GM13976 (cell line): ENCODE results near the gene PFN1.

ENCODE experiments used
- DNase-seq: peaks from one replicate; pipeline ENCODE4 v3.0.0; 2012; ENCODE audit warnings: low spot score
- in situ Hi-C: fragments of 300-500 bp; cut with MboI; formaldehyde crosslinking; loops from one replicate; pipeline ENCODE4 v1.12.0; 2022; ENCODE audit warnings: low sequenced_read_pairs, mixed read lengths, inconsistent platforms; ENCODE audit not compliant: unreplicated experiment
- TF ChIP-seq, protein P1 (sequence below): IDR thresholded peaks from 2 replicates; pipeline ENCODE4 v1.5.1; 2012; ENCODE audit warnings: borderline replicate concordance, mild to moderate bottlenecking; ENCODE audit not compliant: insufficient read depth; ENCODE audit errors: extremely low read depth, missing control alignments, control extremely low read depth

PFN1 gene

GRCh38 chr17:4897785-4898184, 50.5 kb downstream of the PFN1 start:
- DNase-seq, result no peak
- in situ Hi-C loops, result no loop called here
- TF ChIP-seq, protein P1, sequence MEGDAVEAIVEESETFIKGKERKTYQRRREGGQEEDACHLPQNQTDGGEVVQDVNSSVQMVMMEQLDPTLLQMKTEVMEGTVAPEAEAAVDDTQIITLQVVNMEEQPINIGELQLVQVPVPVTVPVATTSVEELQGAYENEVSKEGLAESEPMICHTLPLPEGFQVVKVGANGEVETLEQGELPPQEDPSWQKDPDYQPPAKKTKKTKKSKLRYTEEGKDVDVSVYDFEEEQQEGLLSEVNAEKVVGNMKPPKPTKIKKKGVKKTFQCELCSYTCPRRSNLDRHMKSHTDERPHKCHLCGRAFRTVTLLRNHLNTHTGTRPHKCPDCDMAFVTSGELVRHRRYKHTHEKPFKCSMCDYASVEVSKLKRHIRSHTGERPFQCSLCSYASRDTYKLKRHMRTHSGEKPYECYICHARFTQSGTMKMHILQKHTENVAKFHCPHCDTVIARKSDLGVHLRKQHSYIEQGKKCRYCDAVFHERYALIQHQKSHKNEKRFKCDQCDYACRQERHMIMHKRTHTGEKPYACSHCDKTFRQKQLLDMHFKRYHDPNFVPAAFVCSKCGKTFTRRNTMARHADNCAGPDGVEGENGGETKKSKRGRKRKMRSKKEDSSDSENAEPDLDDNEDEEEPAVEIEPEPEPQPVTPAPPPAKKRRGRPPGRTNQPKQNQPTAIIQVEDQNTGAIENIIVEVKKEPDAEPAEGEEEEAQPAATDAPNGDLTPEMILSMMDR, result no peak

DNA sequence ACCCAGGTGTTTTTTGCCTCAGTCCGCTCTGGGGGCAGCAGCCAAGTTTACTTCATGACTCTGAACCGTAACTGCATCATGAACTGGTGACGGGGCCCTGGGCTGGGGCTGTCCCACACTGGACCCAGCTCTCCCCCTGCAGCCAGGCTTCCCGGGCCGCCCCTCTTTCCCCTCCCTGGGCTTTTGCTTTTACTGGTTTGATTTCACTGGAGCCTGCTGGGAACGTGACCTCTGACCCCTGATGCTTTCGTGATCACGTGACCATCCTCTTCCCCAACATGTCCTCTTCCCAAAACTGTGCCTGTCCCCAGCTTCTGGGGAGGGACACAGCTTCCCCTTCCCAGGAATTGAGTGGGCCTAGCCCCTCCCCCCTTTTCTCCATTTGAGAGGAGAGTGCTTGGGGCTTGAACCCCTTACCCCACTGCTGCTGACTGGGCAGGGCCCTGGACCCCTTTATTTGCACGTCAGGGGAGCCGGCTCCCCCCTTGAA, 51.1 kb downstream of the PFN1 start:
- no peak for DNase-seq
- TF ChIP-seq, protein P1, result no peak
- in situ Hi-C loops, result no loop called here

- in situ Hi-C loops, result no loop called here
- TF ChIP-seq, protein P1, result no peak
- no peak for DNase-seq
These were observed 51.8 kb downstream of the PFN1 start for GRCh38 chr17:4896332-4897197.

DNA sequence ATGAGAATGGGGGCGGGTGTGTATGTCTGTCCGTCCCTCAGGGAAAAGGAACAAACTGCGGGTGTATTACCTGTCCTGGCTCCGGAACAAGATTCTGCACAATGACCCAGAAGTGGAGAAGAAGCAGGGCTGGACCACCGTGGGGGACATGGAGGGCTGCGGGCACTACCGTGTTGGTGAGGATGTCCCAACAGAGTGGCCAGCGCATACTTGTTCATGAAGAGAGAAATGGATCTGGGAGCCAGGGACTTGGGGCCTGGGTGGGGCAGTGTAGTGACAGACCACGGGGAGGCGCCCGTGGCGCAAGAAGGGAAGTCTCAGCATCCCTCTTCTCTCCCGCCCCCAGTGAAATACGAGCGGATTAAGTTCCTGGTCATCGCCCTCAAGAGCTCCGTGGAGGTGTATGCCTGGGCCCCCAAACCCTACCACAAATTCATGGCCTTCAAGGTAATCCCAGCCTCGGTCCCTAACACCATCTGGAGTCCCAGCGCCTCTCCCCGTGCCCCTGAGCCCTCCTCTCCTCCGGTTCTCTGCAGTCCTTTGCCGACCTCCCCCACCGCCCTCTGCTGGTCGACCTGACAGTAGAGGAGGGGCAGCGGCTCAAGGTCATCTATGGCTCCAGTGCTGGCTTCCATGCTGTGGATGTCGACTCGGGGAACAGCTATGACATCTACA, 52.5 kb downstream of the PFN1 start:
- DNase-seq, result no peak
- TF ChIP-seq, protein P1, result no peak
- in situ Hi-C loops, result no loop called here
